Measurements from ENCODE around the gene USP32.

Gene USP32

DNA sequence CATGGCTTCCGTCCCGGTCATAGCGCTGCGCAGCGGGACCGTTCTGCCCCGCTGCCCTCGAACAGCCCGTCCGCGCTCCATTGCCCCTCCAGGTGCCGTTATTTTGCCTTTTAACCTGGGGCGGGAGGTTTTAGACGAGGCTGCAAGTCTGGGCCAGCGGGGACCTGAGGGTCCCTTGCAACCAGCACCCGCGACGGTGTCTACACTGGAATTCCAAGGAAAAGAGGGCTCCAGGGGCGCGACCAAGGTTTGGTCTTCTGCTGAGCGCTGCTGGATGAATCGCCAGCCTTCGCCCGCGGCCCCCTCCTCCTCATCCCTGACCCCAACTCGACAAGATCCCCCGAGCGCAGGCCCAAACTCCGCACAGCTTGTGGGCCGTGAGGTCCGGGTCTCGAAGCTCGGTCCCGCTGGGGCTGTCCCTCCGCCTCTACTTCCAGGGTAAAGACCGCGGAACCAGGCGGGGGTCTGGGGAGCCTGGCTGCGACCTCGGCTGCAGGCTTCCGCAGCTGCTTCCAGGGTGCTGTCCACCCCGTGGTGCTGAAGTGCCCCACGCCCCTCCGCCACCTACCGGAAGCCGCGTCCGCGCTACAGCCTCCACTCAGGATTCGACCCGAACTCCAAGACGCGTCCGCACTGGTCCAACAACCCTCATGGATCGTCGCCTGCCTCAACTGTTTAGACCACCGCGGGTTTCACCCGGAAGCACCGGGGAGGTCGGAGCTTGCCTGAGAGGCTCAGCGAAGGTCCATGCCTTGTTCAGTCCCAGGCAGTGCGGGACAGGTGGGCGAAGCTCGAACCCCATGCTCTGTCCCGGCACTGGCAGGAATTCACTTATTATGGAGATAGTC lies 252.3 kb downstream of the USP32 start:
- Histone ChIP-seq H3K9ac (ENCODE audit: low read length) (no peak overlapping the region), H3K9me3 (ENCODE audit: low read length) (no peaks in the 10 kb centered on the region), H3F3A (ENCODE audit: insufficient read depth, low read length) (no peaks in the 10 kb centered on the region), H3K27me3 (ENCODE audit: insufficient read depth, low read length) (no peaks in the 10 kb centered on the region; the same call in 1 of the 2 replicates), H3K9me2 (ENCODE audit: low read depth, low read length) (no peaks in the 10 kb centered on the region), H3K4me3 (ENCODE audit: low read depth, low read length, poor library complexity, severe bottlenecking) (no peak overlapping the region), H4K20me1 (ENCODE audit: insufficient read depth, low read length) (no peaks in the 10 kb centered on the region), H3K4me2 (ENCODE audit: low read length) (no peak overlapping the region), H3K36me3 (ENCODE audit: insufficient read depth, low read length) (no peaks in the 10 kb centered on the region), H2AFZ (ENCODE audit: low read length) (no peak overlapping the region), H3K79me2 (ENCODE audit: insufficient read depth, low read length) (no peaks in the 10 kb centered on the region), H3K4me1 (ENCODE audit: insufficient read depth, low read length, severe bottlenecking) (peaks cover 22% of the 10 kb centered on the region), H3K27ac (ENCODE audit: low read depth, low read length, poor library complexity, severe bottlenecking) (no peak overlapping the region)
- no peak for TF ChIP-seq EZH2 (IDR thresholded peaks at IDR 0.05; ENCODE audit: borderline replicate concordance, low read length)
- no peak for TF ChIP-seq CTCF (IDR thresholded peaks at IDR 0.05; ENCODE audit: low read length)

DNA sequence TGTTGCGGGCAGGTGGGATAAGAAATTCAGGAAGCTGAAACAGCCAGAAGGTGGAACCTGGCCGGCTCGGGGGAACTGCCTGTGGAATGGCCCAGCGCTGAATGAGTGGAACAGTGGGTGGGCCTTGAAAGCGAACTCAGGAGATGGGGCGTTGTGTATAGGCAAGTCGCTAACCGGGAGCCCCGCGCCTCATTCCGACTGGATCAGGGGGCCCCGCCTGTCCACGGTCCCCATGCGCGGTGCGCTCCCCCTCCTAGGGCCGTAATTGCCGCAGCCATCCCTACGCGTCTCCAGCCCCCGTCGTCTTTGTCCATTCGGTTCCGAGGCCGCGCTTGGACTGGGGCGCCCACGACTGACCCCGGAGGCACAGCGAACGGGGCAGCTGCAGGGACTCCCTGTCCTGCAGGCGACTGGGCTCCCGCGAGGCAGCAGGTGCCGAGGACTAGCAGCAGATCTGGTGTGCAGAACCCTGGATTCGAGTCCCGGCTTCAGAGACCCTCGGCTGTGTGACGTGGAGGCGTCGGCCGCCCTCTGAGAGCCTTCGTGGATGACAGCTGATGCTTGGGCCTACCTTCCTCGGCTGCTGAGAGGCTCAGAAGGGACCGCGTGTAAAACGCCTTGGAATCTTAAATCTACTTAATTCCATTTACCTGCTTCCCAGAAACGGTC lies 253.0 kb downstream of the USP32 start:
- Histone ChIP-seq H3K9ac (ENCODE audit: low read length) (no peak overlapping the region), H4K20me1 (ENCODE audit: insufficient read depth, low read length) (no peaks in the 10 kb centered on the region), H3K36me3 (ENCODE audit: insufficient read depth, low read length) (no peaks in the 10 kb centered on the region), H3K79me2 (ENCODE audit: insufficient read depth, low read length) (no peaks in the 10 kb centered on the region), H3K4me3 (ENCODE audit: low read depth, low read length, poor library complexity, severe bottlenecking) (no peak overlapping the region), H3K9me3 (ENCODE audit: low read length) (no peaks in the 10 kb centered on the region), H3F3A (ENCODE audit: insufficient read depth, low read length) (no peaks in the 10 kb centered on the region), H3K27ac (ENCODE audit: low read depth, low read length, poor library complexity, severe bottlenecking) (no peak overlapping the region), H3K4me1 (ENCODE audit: insufficient read depth, low read length, severe bottlenecking) (peaks cover 30% of the 10 kb centered on the region), H3K27me3 (ENCODE audit: insufficient read depth, low read length) (no peaks in the 10 kb centered on the region), H3K4me2 (ENCODE audit: low read length) (no peak overlapping the region), H2AFZ (ENCODE audit: low read length) (no peak overlapping the region), H3K9me2 (ENCODE audit: low read depth, low read length) (no peaks in the 10 kb centered on the region)
- TF ChIP-seq CTCF (IDR thresholded peaks at IDR 0.05; ENCODE audit: low read length), result no peak

DNA sequence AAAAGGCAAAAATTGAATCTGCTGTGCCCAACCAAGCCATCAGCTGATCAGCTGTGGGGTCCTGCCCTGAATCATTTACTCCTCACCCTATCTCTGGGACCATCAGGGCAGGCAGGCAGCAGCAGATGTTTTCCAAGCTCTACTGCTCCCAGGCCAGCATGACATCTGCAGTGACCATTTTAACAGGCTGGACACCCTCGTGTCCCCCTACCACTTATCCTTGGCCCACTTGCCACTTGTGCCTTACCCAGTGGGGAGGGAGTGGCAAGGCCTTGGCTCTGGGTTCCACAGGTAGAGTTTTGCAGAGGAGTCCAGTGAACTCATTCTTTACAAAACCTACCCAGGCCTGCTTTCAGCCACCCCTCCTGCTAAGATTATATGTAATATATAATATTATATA lies 254.2 kb downstream of the USP32 start:
- Histone ChIP-seq H3K79me2 (ENCODE audit: insufficient read depth, low read length) (no peaks in the 10 kb centered on the region), H3K9me3 (ENCODE audit: low read length) (no peaks in the 10 kb centered on the region), H3K36me3 (ENCODE audit: insufficient read depth, low read length) (no peaks in the 10 kb centered on the region), H3K9me2 (ENCODE audit: low read depth, low read length) (no peaks in the 10 kb centered on the region), H3K4me3 (ENCODE audit: low read depth, low read length, poor library complexity, severe bottlenecking) (no peak overlapping the region), H3K27ac (ENCODE audit: low read depth, low read length, poor library complexity, severe bottlenecking) (no peak overlapping the region), H3F3A (ENCODE audit: insufficient read depth, low read length) (no peaks in the 10 kb centered on the region), H3K9ac (ENCODE audit: low read length) (no peak overlapping the region), H3K4me2 (ENCODE audit: low read length) (no peak overlapping the region), H3K4me1 (ENCODE audit: insufficient read depth, low read length, severe bottlenecking) (peaks cover 22% of the 10 kb centered on the region), H4K20me1 (ENCODE audit: insufficient read depth, low read length) (no peaks in the 10 kb centered on the region), H3K27me3 (ENCODE audit: insufficient read depth, low read length) (no peaks in the 10 kb centered on the region), H2AFZ (ENCODE audit: low read length) (no peak overlapping the region)
- no peak for TF ChIP-seq CTCF (IDR thresholded peaks at IDR 0.05; ENCODE audit: low read length)
- no peak for TF ChIP-seq EZH2 (IDR thresholded peaks at IDR 0.05; ENCODE audit: borderline replicate concordance, low read length)

Data from OCI-LY1 (cell line).